ES-I3 (cell line): Measurements from ENCODE around the gene DYRK1A.

ENCODE experiments used
- H3K36me3 ChIP-seq: 2 replicates; pipeline ENCODE4 v1.6.1; 2013; ENCODE audit warnings: mild to moderate bottlenecking, low read length, control low read depth, moderate library complexity; ENCODE audit not compliant: insufficient read depth
- H3K4me1 ChIP-seq: 2 replicates; pipeline ENCODE4 v1.6.1; 2013; ENCODE audit warnings: mild to moderate bottlenecking, control low read depth, low read length; ENCODE audit not compliant: insufficient read depth
- H3K9ac ChIP-seq: 2 replicates; pipeline ENCODE4 v1.6.1; 2013; ENCODE audit warnings: low read depth, mild to moderate bottlenecking, low read length, moderate library complexity
- H3K9me3 ChIP-seq: 2 replicates; pipeline ENCODE4 v1.6.1; 2013; ENCODE audit warnings: mild to moderate bottlenecking, low read length, moderate library complexity; ENCODE audit not compliant: control insufficient read depth, insufficient read depth

Gene DYRK1A

GRCh38 chr21:37554661-37555379 is 188.2 kb downstream of the DYRK1A start:
- peaks cover 4% of the 10 kb centered on the region; the same call in 1 of the 2 replicates for H3K4me1 ChIP-seq
- no peak overlapping the region for H3K9ac ChIP-seq
- H3K9me3 ChIP-seq = no peaks in the 10 kb centered on the region
- H3K36me3 ChIP-seq = no peaks in the 10 kb centered on the region

GRCh38 chr21:37555672-37556261 is 189.2 kb downstream of the DYRK1A start:
- peaks cover 2% of the 10 kb centered on the region; the same call in 1 of the 2 replicates for H3K4me1 ChIP-seq

GRCh38 chr21:37557261-37557950 is 190.8 kb downstream of the DYRK1A start:
- Histone ChIP-seq H3K9me3 (no peaks in the 10 kb centered on the region), H3K9ac (no peak overlapping the region), H3K36me3 (no peaks in the 10 kb centered on the region), H3K4me1 (no peaks in the 10 kb centered on the region)

More at GRCh38 chr21:37555672-37556261, 189.2 kb downstream of the DYRK1A start:
- no peaks in the 10 kb centered on the region for H3K9me3 ChIP-seq
- H3K9ac ChIP-seq = no peak overlapping the region
- no peaks in the 10 kb centered on the region for H3K36me3 ChIP-seq

GRCh38 chr21:37558676-37559211 is 192.2 kb downstream of the DYRK1A start:
- no peak overlapping the region for H3K9ac ChIP-seq
- no peaks in the 10 kb centered on the region for H3K9me3 ChIP-seq
- H3K4me1 ChIP-seq = peaks cover 6% of the 10 kb centered on the region; the same call in 1 of the 2 replicates
- no peaks in the 10 kb centered on the region for H3K36me3 ChIP-seq

GRCh38 chr21:37560385-37560784 is 193.8 kb downstream of the DYRK1A start:
- Histone ChIP-seq H3K9ac (no peak overlapping the region), H3K4me1 (peaks cover 11% of the 10 kb centered on the region; the same call in 1 of the 2 replicates), H3K9me3 (no peaks in the 10 kb centered on the region), H3K36me3 (no peaks in the 10 kb centered on the region)

- no peak overlapping the region for H3K9ac ChIP-seq
- no peaks in the 10 kb centered on the region for H3K9me3 ChIP-seq
- peaks cover 17% of the 10 kb centered on the region; the same call in 1 of the 2 replicates for H3K4me1 ChIP-seq
- no peaks in the 10 kb centered on the region for H3K36me3 ChIP-seq
Observed at GRCh38 chr21:37561506-37561905, 194.9 kb downstream of the DYRK1A start.

GRCh38 chr21:37561941-37562919 is 195.7 kb downstream of the DYRK1A start:
- H3K9ac ChIP-seq = no peak overlapping the region
- H3K36me3 ChIP-seq = no peaks in the 10 kb centered on the region
- H3K9me3 ChIP-seq = no peaks in the 10 kb centered on the region
- H3K4me1 ChIP-seq = peaks cover 17% of the 10 kb centered on the region; the same call in 1 of the 2 replicates

GRCh38 chr21:37562920-37563640 is 196.5 kb downstream of the DYRK1A start:
- Histone ChIP-seq H3K9me3 (no peaks in the 10 kb centered on the region), H3K4me1 (peaks cover 17% of the 10 kb centered on the region; the same call in 1 of the 2 replicates), H3K9ac (peak overlapping the region; percentile 45), H3K36me3 (no peaks in the 10 kb centered on the region)

- Histone ChIP-seq H3K36me3 (no peaks in the 10 kb centered on the region), H3K4me1 (peaks cover 17% of the 10 kb centered on the region; the same call in 1 of the 2 replicates), H3K9me3 (no peaks in the 10 kb centered on the region), H3K9ac (peak overlapping the region; percentile 45)
Observed at GRCh38 chr21:37563641-37564340, 197.2 kb downstream of the DYRK1A start.

GRCh38 chr21:37564341-37564923 is 197.9 kb downstream of the DYRK1A start:
- H3K4me1 ChIP-seq = peaks cover 17% of the 10 kb centered on the region; the same call in 1 of the 2 replicates
- no peaks in the 10 kb centered on the region for H3K36me3 ChIP-seq
- H3K9me3 ChIP-seq = no peaks in the 10 kb centered on the region
- H3K9ac ChIP-seq = peak overlapping the region; percentile 45

- Histone ChIP-seq H3K9ac (peak overlapping the region; percentile 45), H3K36me3 (no peaks in the 10 kb centered on the region), H3K4me1 (peaks cover 17% of the 10 kb centered on the region; the same call in 1 of the 2 replicates), H3K9me3 (no peaks in the 10 kb centered on the region)
Observed at GRCh38 chr21:37564924-37565529, 198.5 kb downstream of the DYRK1A start.
